Retinal pigment epithelial cell (primary cell): Measurements from ENCODE around the gene PREX1.

Experiments used
- DNase-seq: peaks from one replicate; pipeline ENCODE4 v3.0.0-alpha.2; 2010; ENCODE audit warnings: low read depth
- H3K4me3 ChIP-seq: 2 replicates; pipeline ENCODE4 v1.5.1; 2011; ENCODE audit warnings: mild to moderate bottlenecking, low read length, control low read depth, moderate library complexity
- CTCF ChIP-seq: conservative IDR thresholded peaks from 2 replicates; pipeline ENCODE4 v1.5.1; 2011; ENCODE audit warnings: low read depth, low read length, control low read depth, inconsistent platforms

The PREX1 gene

DNA sequence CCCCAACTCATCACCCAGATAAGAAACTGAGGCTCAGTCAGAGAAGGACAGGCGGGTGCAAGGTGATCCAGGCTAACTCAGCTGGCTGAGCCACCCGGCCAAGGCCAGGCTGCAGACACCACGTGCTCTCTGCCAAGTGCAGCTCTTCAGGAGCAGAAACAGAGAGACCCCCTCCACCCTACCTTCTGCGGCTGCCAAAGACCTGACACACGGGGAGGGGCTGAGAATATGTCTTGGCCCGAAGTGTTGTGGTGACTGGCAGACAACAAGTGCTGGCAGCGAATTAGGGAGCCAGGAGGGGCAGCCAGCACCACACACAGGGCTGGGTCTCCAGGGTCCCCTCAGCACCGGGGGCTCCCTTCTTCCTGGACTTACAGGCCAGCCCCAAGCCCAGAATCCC is 22.5 kb downstream of the PREX1 start:
- DNase-seq: no peak
- TF ChIP-seq CTCF: no peak

DNA sequence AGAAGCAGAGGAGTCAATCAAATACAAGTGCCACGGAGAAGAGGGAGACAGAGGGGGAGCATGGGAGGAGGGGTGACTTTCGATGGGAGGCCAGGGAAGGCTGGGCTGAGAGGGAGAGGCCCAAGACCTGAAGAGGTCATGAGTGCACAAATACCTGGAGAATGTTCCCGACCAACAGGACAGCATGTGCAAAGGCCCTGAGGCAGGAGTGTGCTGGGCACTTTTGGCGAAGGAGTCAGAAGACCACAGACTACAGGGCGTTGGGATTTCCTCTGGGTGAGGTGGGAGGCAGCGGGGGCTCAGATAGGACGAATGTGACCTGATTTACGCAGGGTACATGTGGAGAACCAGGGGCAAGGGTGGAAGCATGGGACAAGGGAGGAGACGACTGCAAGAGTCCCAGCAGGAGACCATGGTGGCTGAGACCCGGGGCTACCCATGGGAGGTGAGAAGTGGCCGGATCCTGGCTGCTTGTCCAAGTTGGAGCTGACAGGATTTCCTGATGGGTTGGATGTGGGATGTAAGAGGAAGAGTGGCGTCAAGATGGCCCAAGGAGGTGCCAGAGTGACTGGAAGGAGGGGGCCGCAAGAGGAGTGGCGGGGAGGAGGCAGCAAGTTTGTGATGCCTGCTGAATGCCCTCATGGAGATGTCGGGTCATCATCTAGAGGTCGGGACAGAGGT is 23.4 kb downstream of the PREX1 start:
- no peak for DNase-seq
- no peak for TF ChIP-seq CTCF
- no peak overlapping the region for H3K4me3 ChIP-seq

More for the DNA sequence above, 22.5 kb downstream of the PREX1 start:
- no peak overlapping the region for H3K4me3 ChIP-seq

DNA sequence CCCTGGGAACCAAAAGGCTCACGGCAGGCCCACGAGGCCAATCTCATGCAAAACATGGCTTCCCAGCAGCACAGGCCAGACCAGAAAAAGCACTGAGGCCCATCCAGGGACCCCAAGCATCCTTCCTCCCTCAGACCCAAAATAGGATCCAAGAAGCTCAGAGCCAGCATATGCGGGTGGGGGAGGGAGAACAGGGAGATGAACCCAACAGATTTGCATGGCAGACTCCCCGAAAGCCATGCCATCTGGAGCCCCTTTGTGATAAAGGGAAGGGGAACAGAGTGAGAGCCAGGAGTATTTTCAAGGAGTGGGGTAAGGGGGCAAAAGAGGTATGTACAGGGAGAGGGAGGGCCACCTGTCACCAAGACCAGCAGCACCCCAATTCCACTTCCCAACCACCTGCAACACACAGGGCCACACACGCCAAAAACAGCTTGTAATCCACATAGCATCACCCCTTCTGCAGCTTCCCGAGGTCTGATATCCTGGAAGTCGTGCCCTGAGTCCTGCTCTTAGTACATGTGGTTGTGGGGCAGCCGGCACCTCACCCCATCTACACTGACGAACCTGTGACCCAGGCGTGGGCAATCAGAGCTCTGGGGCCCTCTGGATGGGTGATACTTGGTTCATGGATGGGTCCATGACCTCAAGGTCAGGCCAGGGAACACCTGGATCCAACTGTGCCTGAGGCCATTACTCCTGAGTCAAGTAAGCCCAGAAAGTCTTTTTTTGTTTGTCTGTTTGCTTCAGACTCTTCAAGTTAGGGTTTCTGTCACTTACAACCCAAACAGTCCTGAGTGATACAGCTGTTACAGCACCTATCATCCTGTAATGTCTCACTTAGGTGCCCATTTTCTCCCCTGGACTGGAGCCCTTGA is 24.4 kb downstream of the PREX1 start:
- H3K4me3 ChIP-seq: no peak overlapping the region
- no peak for DNase-seq
- TF ChIP-seq CTCF: no peak

GRCh38 chr20:48802647-48803046 is 25.2 kb downstream of the PREX1 start:
- no peak overlapping the region for H3K4me3 ChIP-seq
- DNase-seq: no peak
- TF ChIP-seq CTCF: no peak

GRCh38 chr20:48802216-48802615 is 25.6 kb downstream of the PREX1 start:
- DNase-seq: no peak
- no peak overlapping the region for H3K4me3 ChIP-seq
- TF ChIP-seq CTCF: no peak

GRCh38 chr20:48801197-48801596 is 26.6 kb downstream of the PREX1 start:
- DNase-seq: no peak
- TF ChIP-seq CTCF: no peak
- no peak overlapping the region for H3K4me3 ChIP-seq

DNA sequence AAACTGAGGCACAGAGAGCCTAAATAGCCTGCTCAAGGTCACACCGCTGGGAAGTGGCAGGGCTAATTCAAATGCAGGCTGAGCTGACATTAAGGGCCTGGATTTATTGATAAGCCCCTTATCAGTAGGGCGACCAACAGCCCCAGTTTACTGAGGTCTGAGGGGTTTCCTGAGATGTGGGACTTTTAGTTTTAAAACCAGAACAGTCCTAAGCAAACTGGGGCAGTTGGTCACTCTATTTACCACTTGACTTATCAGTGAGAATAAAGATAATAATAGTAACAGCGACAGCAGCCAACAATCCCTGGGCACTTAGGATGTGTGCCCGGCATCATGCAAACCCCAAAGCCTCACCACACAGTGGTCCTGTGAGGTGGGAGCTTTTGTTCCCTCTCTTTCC is 27.6 kb downstream of the PREX1 start:
- H3K4me3 ChIP-seq: no peak overlapping the region
- TF ChIP-seq CTCF: no peak
- no peak for DNase-seq
